Astrocyte (in vitro differentiated cells and primary cell): ENCODE data around the gene HNRNPA2B1. TPM values are rescaled to one million over a fixed set of nuclear protein-coding genes. Genes with fewer than 3 reads are reported as not detected.

Experiments used
- DNase-seq: peaks from one replicate; pipeline ENCODE4 v3.0.0-alpha.2; 2010; ENCODE audit warnings: low read depth
- FAIRE-seq: peaks from 2 replicates; lab custom pipeline; 2011; peaks lifted over from hg19 to GRCh38; lab: Jason Lieb, UNC
- H2AFZ ChIP-seq: 2 replicates; pipeline ENCODE4 v1.6.0; 2012; ENCODE audit warnings: low read depth, low read length, inconsistent platforms
- H3K27ac ChIP-seq: 2 replicates; pipeline ENCODE4 v1.5.1; 2011; ENCODE audit warnings: low read depth, low read length, inconsistent platforms
- H3K27me3 ChIP-seq: 2 replicates; pipeline ENCODE4 v1.6.0; 2011; ENCODE audit warnings: low read length, inconsistent platforms; ENCODE audit not compliant: insufficient read depth
- H3K36me3 ChIP-seq: 2 replicates; pipeline ENCODE4 v1.5.1; 2011; ENCODE audit warnings: low read length, inconsistent platforms; ENCODE audit not compliant: insufficient read depth
- H3K4me1 ChIP-seq: 2 replicates; pipeline ENCODE4 v1.5.1; 2011; ENCODE audit warnings: low read length, inconsistent platforms; ENCODE audit not compliant: insufficient read depth
- H3K4me2 ChIP-seq: 2 replicates; pipeline ENCODE4 v1.6.0; 2012; ENCODE audit warnings: low read length, inconsistent platforms
- H3K4me3 ChIP-seq: 2 replicates; pipeline ENCODE4 v1.5.1; 2011; ENCODE audit warnings: low read depth, mild to moderate bottlenecking, low read length, inconsistent platforms; ENCODE audit not compliant: insufficient read depth
- H3K79me2 ChIP-seq: 2 replicates; pipeline ENCODE4 v1.6.0; 2012; ENCODE audit warnings: mild to moderate bottlenecking, low read length, inconsistent platforms; ENCODE audit not compliant: insufficient read depth
- H3K9ac ChIP-seq: 2 replicates; pipeline ENCODE4 v1.6.0; 2012; ENCODE audit warnings: mild to moderate bottlenecking, low read length, inconsistent platforms
- H3K9me3 ChIP-seq: 2 replicates; pipeline ENCODE4 v1.5.1; 2012; ENCODE audit warnings: low read depth, mild to moderate bottlenecking, low read length, inconsistent platforms; ENCODE audit not compliant: insufficient read depth
- H4K20me1 ChIP-seq: 2 replicates; pipeline ENCODE4 v1.6.0; 2012; ENCODE audit warnings: low read length, inconsistent platforms; ENCODE audit not compliant: insufficient read depth
- H3K27ac Mint-ChIP-seq: one replicate; pipeline ENCODE4 v1.8.0; 2021; ENCODE audit warnings: mild to moderate bottlenecking, mixed read lengths; ENCODE audit not compliant: unreplicated experiment
- H3K27me3 Mint-ChIP-seq: one replicate; pipeline ENCODE4 v1.8.0; 2021; ENCODE audit warnings: low read depth, mixed read lengths; ENCODE audit not compliant: unreplicated experiment
- H3K36me3 Mint-ChIP-seq: one replicate; pipeline ENCODE4 v1.8.0; 2021; ENCODE audit warnings: low read depth, mixed read lengths; ENCODE audit not compliant: unreplicated experiment
- H3K4me1 Mint-ChIP-seq: one replicate; pipeline ENCODE4 v1.8.0; 2021; ENCODE audit warnings: low read depth, mixed read lengths; ENCODE audit not compliant: unreplicated experiment
- H3K4me3 Mint-ChIP-seq: one replicate; pipeline ENCODE4 v1.8.0; 2021; ENCODE audit warnings: mild to moderate bottlenecking, moderate library complexity, mixed read lengths; ENCODE audit not compliant: unreplicated experiment
- H3K9me3 Mint-ChIP-seq: one replicate; pipeline ENCODE4 v1.8.0; 2021; ENCODE audit warnings: mild to moderate bottlenecking, mixed read lengths; ENCODE audit not compliant: unreplicated experiment
- CTCF ChIP-seq: IDR thresholded peaks from 2 replicates; pipeline ENCODE4 v1.5.1; 2011; ENCODE audit warnings: low read depth, mild to moderate bottlenecking, inconsistent platforms, low read length, moderate library complexity; ENCODE audit not compliant: insufficient read depth
- EZH2 ChIP-seq: IDR thresholded peaks from 2 replicates; pipeline ENCODE4 v1.6.1; 2012; ENCODE audit warnings: mild to moderate bottlenecking, low read length, inconsistent platforms; ENCODE audit not compliant: insufficient read depth
- total RNA-seq: library from RNA; stranded (reverse); gene quantifications from 2 replicates; pipeline ENCODE4 v1.2.1, GENCODE V29; 2021

HNRNPA2B1 gene
- total RNA-seq, 1 donor from 2014 or later = 415 TPM

- peak overlapping the region; percentile 34 for H3K27ac Mint-ChIP-seq
- H3K4me1 Mint-ChIP-seq = peaks cover 55% of the 10 kb centered on the region
- Histone ChIP-seq H3K27ac (no peak overlapping the region), H3K9me3 (no peaks in the 10 kb centered on the region), H3K4me1 (no peaks in the 10 kb centered on the region), H2AFZ (no peak overlapping the region), H3K9ac (no peak overlapping the region), H3K27me3 (no peaks in the 10 kb centered on the region), H3K4me3 (no peak overlapping the region), H3K36me3 (peaks cover 65% of the 10 kb centered on the region), H3K79me2 (peaks cover 48% of the 10 kb centered on the region), H4K20me1 (peaks cover 89% of the 10 kb centered on the region), H3K4me2 (no peak overlapping the region)
- no peak for FAIRE-seq
- no peak for DNase-seq
- peaks cover 26% of the 10 kb centered on the region for H3K36me3 Mint-ChIP-seq
- no peak overlapping the region for H3K4me3 Mint-ChIP-seq
- H3K9me3 Mint-ChIP-seq = no peaks in the 10 kb centered on the region
- H3K27me3 Mint-ChIP-seq = no peaks in the 10 kb centered on the region
- TF ChIP-seq CTCF = no peak
- TF ChIP-seq EZH2 = no peak
Observed at GRCh38 chr7:26189697-26190096, 10.8 kb downstream of the HNRNPA2B1 start.

GRCh38 chr7:26188957-26189541 lies 11.5 kb downstream of the HNRNPA2B1 start:
- no peak overlapping the region for H3K9ac ChIP-seq
- peaks cover 42% of the 10 kb centered on the region for H3K79me2 ChIP-seq
- H3K4me2 ChIP-seq = no peak overlapping the region
- no peaks in the 10 kb centered on the region for H3K9me3 ChIP-seq
- Mint-ChIP-seq H3K4me1 (peaks cover 54% of the 10 kb centered on the region), H3K9me3 (no peaks in the 10 kb centered on the region), H3K27me3 (no peaks in the 10 kb centered on the region), H3K27ac (peak overlapping the region; percentile 34), H3K4me3 (peak overlapping the region; percentile 40), H3K36me3 (peaks cover 26% of the 10 kb centered on the region)
- no peak overlapping the region for H2AFZ ChIP-seq
- no peak for DNase-seq
- FAIRE-seq = no peak
- peaks cover 86% of the 10 kb centered on the region for H4K20me1 ChIP-seq
- peaks cover 68% of the 10 kb centered on the region for H3K36me3 ChIP-seq
- H3K4me1 ChIP-seq = no peaks in the 10 kb centered on the region
- no peaks in the 10 kb centered on the region for H3K27me3 ChIP-seq
- no peak overlapping the region for H3K27ac ChIP-seq
- no peak overlapping the region for H3K4me3 ChIP-seq
- no peak for TF ChIP-seq CTCF
- TF ChIP-seq EZH2 = no peak

GRCh38 chr7:26188206-26188956 lies 12.2 kb downstream of the HNRNPA2B1 start:
- no peak overlapping the region for H3K4me3 ChIP-seq
- no peaks in the 10 kb centered on the region for H3K4me1 ChIP-seq
- no peaks in the 10 kb centered on the region for H3K27me3 ChIP-seq
- H2AFZ ChIP-seq = no peak overlapping the region
- FAIRE-seq (no peak), DNase-seq (no peak)
- no peaks in the 10 kb centered on the region for H3K27me3 Mint-ChIP-seq
- H3K27ac ChIP-seq = no peak overlapping the region
- no peak overlapping the region for H3K4me2 ChIP-seq
- peaks cover 51% of the 10 kb centered on the region for H3K4me1 Mint-ChIP-seq
- no peaks in the 10 kb centered on the region for H3K9me3 Mint-ChIP-seq
- H3K9ac ChIP-seq = no peak overlapping the region
- H3K9me3 ChIP-seq = no peaks in the 10 kb centered on the region
- H3K4me3 Mint-ChIP-seq = no peak overlapping the region
- peaks cover 85% of the 10 kb centered on the region for H4K20me1 ChIP-seq
- H3K36me3 ChIP-seq = peaks cover 62% of the 10 kb centered on the region
- TF ChIP-seq EZH2 = no peak
- no peak for TF ChIP-seq CTCF
- H3K36me3 Mint-ChIP-seq = peaks cover 24% of the 10 kb centered on the region
- peak overlapping the region; percentile 9 for H3K27ac Mint-ChIP-seq
- peaks cover 35% of the 10 kb centered on the region for H3K79me2 ChIP-seq
